Loucy (cell line): ENCODE measurements around the gene FOXC1.

Source experiments
- CTCF ChIP-seq: fragments of 200-600 bp; sonication (generic); conservative IDR thresholded peaks from 2 replicates; pipeline ENCODE4 v1.5.1; 2014; ENCODE audit warnings: mild to moderate bottlenecking, antibody characterized with exemption, low read length
- EZH2phosphoT487 ChIP-seq: fragments of 200-600 bp; IDR thresholded peaks from 2 replicates; pipeline ENCODE4 v1.6.1; 2018; ENCODE audit warnings: antibody characterized with exemption, mild to moderate bottlenecking, moderate library complexity, borderline replicate concordance

- TF ChIP-seq CTCF = no peak
- no peak for TF ChIP-seq EZH2phosphoT487
Observed at GRCh38 chr6:1586256-1586655, 23.5 kb upstream of the FOXC1 start.
